Measurements from ENCODE around the gene WDR47.
"Not testable (repeated sequence)": the region's sequence is repeated elsewhere in the genome, so short reads cannot be mapped to it uniquely, and the experiment has no call there.

WDR47 gene

DNA sequence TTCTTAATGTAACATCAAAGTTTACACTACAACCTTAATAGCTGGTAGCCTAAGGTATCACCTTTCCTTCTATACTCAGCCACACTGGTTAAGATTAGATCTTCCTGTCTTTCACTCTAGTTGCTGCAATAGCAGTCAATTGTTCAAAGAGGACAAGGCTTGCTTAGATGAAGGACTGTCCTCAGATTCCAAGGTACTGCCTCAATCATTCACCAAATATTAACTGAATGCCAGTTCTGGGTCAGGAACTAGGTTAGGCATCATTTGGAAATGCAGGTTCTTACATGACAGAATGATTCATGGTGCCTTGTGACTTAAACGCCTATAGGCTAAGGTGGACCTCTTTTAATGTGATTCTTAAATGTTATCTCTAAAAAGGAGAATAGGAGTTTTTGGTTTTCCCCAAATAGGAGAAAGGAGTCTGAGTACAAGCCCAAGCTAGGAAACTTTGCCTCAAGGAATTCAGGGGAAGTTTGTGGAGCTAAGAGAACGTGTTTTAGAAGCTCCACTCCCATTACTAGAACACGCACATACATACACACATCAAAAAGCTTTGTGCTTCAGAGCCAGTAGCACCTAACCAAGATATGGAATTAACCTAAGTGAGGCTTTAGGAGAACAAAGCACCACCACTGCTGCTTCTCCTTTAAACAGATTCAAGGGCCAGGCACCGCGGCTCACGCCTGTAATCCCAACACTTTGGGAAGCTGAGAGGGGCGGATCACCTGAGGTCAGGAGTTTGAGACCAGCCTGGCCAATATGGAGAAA, 8.5 kb upstream of the WDR47 start:
- DNase-seq: no peak

DNA sequence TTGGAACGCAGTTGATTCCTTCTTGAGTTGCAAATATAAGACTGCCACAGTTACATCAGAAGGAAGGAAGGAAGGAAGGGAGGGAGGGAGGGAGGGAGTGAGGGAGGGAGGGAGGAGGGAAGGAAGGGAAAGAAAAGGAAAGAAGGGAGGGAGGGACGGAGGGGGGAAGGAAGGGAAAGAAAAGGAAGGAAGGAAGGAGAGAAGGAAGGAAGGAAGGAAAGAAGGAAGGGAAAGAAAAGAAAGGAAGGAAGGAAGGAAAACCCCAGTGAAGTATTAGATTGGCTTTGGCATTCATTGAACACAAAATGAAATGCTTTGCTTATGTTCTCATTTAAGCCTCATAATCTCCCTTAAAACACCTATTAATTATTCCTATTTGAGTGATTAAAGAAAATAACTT, 6.4 kb upstream of the WDR47 start:
- no peak for DNase-seq

DNA sequence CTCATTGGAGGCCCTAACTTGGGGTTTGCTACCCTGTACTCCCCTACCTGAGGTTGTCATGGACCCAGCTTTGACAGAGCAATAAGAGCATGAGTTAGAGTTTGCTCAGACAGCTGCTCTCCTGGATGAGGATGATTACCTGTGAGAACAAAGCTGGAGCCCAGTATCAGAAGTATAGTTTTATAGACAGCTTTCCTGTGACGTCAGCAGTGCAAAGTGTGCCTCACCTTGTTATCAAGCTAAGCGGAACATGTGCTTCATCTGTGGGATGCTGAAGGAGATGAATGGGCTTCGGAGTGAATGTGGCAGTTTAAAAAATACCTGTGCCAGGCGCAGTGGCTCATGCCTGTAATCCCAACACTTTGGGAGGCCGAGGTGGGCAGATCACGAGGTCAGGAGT, 5.4 kb upstream of the WDR47 start:
- DNase-seq: no peak

DNA sequence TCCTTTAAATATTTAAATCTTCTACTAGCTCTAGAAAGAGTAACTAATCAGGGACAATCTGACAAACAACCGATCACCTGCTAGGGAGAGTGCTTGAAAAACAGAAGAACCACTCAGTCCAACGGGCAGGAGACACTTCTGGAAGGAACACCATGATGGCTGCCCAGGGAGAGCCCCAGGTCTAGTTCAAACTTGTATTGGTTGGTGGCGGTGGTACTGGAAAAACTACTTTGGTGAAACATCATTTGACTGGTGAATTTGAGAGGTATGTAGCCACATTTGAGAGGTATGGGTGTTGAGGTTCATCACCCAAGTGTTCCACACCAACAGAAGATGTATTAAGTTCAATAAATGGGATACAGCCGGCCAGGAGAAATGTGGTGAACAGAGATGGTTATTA, 4.8 kb upstream of the WDR47 start:
- no peak for DNase-seq

DNA sequence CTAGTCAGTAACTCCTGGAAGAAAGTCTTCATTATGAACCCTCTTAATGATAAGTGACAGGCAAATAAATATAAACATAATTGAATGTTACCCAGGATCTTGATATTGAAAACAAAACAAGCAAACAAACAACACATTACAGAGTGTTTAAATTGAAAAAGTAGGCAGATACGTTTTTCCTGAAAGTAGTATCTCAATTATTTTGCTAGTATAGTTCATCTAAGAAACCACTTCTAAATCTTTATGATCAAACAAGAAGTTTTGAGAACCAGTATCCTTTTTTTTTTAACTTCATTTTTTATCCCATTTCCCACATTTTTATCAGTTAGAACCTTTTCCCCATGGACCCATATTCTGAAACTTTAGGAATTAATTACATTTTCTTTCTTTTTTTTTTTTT, 3.7 kb upstream of the WDR47 start:
- no peak for DNase-seq

DNA sequence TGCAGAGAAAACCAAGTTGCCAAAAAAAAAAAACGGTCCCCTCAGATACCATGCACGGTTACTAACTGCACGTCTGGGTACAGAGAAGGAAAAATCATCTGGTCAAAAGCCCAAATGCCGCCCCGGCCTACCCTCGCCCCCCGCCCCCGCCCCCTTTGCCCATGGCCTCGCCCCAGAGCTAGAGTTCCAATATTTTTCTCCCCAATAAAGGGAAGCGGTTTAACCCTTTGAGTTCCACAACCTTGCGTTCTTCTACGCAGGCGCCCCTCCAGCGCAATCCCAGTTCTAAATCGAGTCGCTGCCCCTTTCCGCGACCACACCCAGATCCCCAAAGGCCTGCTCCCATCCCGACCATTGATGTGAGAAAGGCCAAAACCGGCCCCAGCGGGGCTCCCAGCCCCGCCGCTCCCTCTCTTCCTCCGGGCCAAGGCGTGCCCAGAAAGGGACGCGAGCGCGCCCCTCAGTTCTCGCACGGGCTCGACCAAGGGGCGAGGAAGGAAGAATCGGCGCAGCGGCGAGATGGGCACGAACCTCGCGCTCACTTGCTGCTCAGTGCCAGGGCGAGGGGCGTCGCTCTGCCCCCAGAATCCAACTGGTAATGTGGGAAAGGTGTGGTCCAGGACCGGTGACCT, 797 bp downstream of the WDR47 start:
- DNase-seq: peak; percentile 11

DNA sequence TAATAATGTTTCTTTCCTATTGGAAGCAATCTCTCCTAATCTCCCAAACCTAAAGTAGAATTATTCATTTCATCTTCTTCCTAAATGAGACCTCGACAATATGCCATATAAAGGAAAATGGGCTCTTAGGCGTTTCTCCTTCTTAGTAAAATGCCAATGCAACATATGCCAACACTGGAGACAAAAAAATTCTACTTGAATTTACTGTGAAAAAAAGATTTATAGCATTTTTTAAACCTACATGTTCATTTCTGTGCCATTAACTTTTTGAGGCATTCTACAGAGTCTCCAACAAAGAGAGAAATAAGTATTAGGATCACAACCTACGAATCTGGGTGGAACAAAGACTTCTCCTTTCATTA, 1.3 kb downstream of the WDR47 start:
- DNase-seq: no peak

DNA sequence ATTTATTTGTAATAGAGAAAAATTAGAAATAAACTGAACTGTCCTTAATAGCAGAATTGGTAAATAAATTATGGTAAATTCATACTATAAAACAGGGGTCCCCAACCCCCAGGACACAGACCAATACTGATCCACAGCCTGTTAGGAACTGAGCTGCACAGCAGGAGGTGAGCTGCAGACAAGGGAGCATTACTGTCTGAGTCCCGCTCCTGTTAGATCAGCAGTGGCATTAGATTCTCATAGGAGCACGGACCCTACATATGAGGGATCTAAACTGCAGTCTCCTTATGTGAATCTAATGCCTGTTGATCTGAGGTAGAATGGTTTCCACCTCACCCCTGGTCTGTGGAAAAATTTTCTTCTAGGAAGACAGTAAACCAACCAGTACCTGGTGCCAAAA, 7.5 kb downstream of the WDR47 start:
- DNase-seq: no peak

DNA sequence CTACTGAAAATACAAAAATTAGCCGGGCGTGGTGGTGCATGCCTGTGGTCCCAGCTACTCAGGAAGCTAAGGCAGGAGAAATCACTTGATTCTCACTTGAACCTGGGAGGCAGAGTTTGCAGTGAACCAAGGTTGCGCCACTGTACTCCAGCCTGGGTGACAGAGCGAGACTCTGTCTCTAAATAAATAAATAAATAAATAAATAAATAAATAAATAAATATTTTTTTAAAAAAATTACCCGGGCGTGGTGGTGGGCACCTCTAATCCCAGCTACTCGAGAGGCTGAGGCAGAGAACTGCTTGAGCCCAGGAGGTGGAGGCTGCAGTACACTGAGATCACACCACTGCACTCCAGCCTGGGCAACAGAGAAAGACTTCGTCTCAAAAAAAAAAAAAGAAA, 12.4 kb downstream of the WDR47 start:
- not testable (repeated sequence) for DNase-seq

DNA sequence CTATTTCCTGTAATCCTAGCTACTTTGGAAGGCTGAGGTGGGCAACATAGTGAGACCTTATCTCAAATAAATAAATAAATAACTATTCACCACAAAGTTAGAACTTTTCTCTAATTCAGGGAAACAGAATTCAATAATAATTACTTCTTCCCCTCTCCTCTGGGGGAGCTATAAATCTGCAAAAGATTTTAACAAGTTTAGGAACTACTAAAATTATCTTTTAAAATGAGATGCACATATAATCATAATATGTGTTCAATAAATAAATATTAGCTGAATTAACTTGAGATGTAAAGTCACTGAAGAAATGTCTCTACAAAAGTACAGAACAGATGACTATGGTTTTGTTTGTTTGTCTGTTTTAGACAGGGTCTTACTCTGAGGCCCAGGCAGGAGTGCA, 14.1 kb downstream of the WDR47 start:
- DNase-seq: no peak

DNA sequence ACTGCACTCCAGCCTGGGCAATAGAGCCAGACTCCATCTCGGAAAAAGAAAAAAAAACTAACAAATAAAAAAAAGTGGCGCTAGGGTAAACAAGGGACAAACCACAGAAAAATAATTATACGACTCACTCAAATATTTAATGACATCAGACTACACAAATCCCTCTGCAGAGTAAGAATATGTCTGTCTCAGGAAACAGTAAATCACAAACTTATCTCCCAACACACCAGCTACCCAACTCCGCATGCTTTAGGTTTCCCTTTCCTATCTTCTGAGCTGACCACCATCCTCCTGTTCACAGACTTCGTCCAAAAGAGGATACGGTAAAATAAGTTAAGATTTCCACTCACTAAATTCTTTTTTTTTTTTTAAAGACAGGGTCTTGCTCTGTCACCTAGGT, 16.2 kb downstream of the WDR47 start:
- DNase-seq: no peak

DNA sequence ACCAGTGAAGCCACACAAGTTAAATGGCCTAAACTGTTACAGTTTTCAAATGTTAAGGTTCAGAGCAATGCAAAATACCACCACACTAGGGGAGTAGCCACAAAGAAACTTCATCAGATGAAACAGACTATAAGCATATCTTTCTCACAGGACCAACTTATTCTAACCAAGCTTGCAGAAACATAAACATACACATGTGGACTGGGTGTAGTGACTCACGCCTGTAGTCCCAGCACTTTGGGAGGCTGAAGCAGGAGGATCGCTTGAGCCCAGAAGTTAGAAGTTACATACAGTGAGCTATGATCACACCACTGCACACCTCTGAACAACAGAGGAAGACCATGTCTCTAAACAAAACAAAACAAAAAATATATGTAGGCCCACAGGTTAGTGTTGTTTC, 17.3 kb downstream of the WDR47 start:
- DNase-seq: no peak

DNA sequence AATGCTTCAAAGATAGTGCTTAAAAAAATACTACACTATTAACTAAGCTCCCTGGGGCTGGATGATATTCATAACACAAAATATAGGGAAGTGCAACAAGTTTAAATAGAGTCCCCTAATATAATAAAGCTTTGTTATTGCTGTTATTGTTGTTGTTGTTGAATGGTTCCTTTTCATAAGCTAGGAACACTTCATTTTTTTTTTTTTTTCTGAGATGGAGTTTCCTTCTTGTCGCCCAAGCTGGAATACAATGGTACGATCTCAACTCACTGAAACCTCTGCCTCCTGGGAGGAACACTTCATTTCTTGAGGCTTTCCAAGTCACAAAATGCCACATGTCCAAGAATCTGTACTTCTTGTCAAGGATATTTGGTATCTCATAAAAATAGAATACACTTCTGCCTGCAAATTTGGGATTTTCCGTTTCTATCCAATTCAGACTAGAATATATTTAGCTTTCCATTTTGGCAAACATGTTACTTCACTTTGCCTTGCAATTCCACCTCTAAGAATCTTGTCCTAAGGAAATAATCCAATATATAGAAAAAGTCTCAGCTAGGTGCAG, 21.1 kb downstream of the WDR47 start:
- DNase-seq: no peak

DNA sequence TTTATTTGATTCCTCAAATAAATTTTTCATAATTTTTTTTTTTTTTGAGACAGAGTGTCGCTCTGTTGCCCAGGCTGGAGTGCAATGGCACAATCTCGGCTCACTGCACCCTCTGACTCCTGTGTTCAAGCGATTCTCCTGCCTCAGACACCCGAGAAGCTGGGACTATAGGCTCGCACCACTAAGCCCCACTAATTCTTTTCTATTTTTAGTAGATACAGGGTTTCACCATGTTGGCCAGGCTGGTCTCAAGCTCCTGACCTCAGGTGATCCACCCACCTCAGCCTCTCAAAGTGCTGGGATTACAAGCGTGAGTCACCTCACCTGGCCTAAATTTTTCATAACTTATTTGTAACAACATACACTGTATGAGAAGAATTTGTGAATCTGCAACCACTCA, 24.2 kb downstream of the WDR47 start:
- not testable (repeated sequence) for DNase-seq

DNA sequence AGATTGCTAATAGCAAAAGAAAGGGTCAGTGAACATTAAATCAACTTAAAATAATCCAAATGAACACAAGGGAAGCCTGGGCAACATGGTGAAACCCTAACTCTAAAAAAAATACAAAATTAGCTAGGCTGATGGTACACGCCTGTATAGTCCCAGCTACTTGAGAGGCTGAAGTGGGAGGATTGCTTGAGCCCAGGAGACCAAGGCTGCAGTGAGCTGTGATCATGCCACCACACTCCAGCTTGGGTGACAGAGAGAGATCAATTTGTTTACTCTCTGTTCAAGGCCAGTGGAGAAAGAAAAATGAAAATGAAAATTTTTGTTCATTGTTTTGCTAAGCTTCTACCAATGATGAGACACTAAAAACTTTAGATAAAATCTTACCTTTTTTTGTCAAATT, 24.8 kb downstream of the WDR47 start:
- DNase-seq: no peak

DNA sequence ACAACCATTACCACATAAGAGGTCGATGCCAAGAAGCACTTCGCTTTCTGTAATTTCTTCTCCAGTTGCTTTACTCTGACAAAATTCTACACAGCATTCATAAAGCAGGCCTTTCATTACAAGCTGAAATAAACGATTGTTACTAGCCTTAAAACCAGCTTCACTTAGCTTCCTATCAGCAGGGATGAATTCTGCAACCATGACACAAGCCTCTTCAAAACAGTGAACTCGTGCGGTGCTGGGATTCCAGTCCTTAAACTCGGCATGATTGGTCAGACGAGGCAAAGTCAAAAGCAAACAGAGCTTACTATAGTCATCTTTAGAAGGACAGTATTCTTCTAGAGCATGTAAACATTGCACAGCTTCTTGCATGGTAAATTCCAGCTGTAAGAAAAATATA, 30.6 kb downstream of the WDR47 start:
- no peak for DNase-seq

DNA sequence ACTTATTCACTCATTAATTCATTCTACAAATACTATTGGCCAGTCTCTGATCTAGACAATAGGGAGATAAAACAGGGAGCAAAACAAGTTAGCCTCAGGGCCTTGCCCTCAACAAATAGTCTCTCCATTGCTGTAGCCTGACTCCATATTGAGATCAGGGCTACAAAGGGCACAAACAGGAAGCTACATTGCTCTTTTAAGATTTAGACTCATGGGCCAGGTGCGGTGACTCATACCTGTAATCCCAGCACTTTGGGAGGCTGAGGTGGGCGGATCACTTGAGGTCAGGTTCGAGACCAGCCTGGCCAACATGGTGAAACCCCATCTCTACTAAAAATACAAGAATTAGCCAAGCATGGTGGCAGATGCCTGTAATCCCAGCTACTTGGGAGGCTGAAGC, 45.3 kb downstream of the WDR47 start:
- not testable (repeated sequence) for DNase-seq

DNA sequence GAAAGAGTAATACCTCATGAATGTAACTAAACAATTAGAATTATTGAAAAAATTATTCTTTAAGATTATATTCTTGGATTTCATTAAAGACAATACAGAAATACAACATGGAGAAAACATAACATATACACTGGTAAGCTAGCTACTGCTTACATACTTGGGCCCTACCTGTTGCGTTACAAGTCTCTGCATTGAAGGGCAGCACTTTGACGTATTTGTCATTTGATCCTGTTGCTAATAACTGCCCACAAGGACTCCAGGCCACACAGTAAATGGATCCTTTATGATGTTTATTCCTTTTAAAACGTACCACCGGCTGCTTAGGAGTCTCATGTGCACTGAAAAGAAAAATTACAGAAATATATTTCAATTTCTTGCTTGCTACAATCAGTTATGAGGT, 58.8 kb downstream of the WDR47 start:
- no peak for DNase-seq

DNA sequence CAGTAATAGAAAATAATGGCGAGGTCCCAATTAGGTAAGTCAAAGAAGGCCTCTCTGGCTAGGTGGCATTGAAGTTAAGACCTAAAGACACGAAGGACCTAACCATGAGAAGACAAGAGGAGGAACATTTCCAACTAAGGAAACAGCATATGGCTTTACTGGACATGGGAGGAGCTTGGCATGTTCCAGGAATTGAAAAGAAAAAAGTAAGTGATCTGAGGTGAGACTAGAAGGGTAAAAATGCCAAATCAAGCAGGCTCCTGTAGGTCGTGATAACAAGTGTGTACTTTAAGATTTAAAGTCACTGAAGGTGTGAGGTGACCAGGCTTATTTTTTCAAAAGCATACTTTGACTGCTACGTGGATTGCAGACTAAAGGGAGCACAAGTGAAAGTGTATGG, 65.2 kb downstream of the WDR47 start:
- DNase-seq: no peak

DNA sequence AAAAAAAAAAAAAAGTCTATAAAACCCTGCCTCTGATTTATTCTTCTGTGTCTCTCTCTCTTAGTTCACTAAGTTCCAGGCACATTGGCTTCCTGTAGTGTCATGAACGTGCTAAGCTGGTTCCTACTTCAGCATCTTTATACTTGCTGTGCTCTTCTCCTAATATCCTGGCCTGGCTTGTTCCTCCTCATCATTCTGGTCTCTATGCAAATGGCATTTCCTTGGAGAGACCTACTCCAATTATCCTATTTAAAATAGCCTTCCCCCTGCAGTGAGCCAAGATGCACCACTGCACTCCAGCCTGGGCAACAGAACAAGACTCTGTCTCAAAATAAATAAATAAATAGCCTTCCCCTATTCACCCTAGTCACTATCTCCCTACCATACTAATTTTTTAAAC, 69.0 kb downstream of the WDR47 start:
- no peak for DNase-seq

DNA sequence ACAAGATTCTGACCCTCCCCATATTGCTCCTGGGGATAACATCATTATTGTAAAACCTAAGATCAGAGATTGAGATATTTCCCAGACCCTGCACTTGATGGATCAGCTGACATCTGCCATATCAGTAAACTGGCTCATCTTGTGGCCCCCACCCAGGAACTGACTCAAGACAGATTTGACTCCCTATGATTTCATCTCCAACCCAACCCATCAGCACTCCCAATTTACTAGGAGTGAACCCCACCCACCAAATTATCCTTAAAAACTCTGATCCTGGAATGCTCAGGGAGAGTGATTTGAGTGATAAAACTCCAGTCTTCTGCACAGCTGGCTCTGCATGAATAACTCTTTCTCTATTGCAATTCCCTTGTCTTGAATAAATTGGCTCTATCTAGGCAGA, 72.6 kb downstream of the WDR47 start:
- no peak for DNase-seq

DNA sequence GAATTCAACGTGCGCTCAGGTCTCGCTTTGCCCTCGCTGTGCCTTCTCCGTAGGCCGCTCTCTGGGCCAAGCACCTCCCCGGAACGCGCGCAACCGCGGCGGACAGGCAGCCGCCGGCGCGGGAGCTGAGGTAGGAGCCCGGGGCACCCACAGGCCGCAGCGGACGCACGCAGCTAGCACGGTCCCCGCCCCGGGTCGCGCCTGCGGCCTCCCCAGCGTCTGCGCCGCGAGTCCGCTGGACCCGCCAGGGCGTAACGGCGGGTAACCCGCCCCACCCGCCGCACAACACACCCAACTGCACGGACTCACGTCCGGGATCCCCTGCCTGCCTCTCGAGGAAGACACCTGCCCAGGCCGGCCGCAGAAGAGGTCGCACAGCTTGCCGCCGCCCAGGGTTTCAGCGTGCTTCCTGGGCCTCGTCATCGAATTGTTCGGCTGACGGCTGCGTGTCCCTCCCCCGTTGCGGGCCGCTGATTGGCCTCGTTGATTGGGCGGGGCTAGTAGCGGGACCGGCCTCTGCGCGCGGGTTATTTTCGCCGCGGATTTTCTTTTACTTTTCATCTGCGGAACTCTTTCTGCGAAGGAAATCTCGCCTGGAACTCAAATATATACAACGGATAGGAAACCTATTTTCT, 78.7 kb downstream of the WDR47 start, which contains the start of gene CLCC1:
TSS of gene CLCC1 (minus strand) at position 433 of the 635 bp plus-strand sequence. CDS start 13,047 bp downstream, outside the sequence.
- peak; percentile 77 for DNase-seq

DNA sequence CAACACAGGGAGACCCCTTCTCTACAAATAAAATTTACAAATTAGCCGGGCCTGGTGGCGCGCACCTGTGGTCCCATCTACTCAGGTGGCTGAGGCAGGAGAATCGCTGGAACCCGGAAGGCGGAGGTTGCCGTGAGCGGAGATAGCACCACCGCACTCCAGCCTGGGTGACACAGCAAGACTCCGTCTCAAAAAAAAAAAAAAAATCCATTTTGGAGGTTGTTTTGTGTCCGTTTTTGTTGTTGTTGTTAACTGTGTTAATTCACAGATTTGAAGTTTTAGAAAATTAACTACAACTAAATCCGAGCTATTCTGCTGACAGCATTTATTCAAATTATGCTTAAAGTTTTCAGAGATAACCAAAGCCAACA, 79.2 kb downstream of the WDR47 start:
- DNase-seq: no peak
